ENCODE measurements around the gene RNF212. TPM values are rescaled to one million over a fixed set of nuclear protein-coding genes. Genes with fewer than 3 reads are reported as not detected.
"Not testable (repeated sequence)": the region's sequence is repeated elsewhere in the genome, so short reads cannot be mapped to it uniquely, and the experiment has no call there.

The RNF212 gene
- total RNA-seq, 1 experiment from 2014 or later, result not detected

- ChIA-PET POLR2A (no interaction called here), CTCF (interaction anchor here (1.0 kb wide), 1 partner anchor 216 kb away, joined by 5 read pairs; the partner anchor contains the start of gene UVSSA)
- peak; percentile 64 to 76 for DNase-seq
- no peaks in the 10 kb centered on the region for H3K36me3 ChIP-seq (ENCODE audit: control insufficient read depth, insufficient read depth, low read length)
- H3K4me1 Mint-ChIP-seq (ENCODE audit: low read depth, unreplicated experiment), result no peaks in the 10 kb centered on the region
- no peak overlapping the region for H3K27ac Mint-ChIP-seq (ENCODE audit: unreplicated experiment)
- no peaks in the 10 kb centered on the region for H3K9me3 ChIP-seq
- no peaks in the 10 kb centered on the region for H3K4me1 ChIP-seq
- no TSS peak for BruUV-seq (replicated peaks)
- intact Hi-C loops (cut with micrococcal nuclease; ENCODE audit: unreplicated experiment), result loop anchor here (1.0 to 2.0 kb wide), 2 partner anchors 138 to 222 kb away; no protein-coding TSS in a partner anchor
- no peak overlapping the region for H3K4me3 ChIP-seq (ENCODE audit: low read depth, low read length)
- H3K4me3 Mint-ChIP-seq (ENCODE audit: unreplicated experiment), result no peak overlapping the region
- H3K27me3 Mint-ChIP-seq (ENCODE audit: insufficient read depth, unreplicated experiment), result peaks cover 8% of the 10 kb centered on the region
- no peaks in the 10 kb centered on the region for H3K9me3 Mint-ChIP-seq (ENCODE audit: unreplicated experiment)
- no peaks in the 10 kb centered on the region for H3K27me3 ChIP-seq (replicated peaks; ENCODE audit: control insufficient read depth, insufficient read depth, low read length)
- peak; percentile 96 for TF ChIP-seq CTCF (IDR thresholded peaks at IDR 0.05; ENCODE audit: insufficient read depth in 1 of 2, low read depth in 1 of 2, low read length in 1 of 2, severe bottlenecking in 1 of 2, unreplicated experiment in 1 of 2)
- no peaks in the 10 kb centered on the region for H3K36me3 Mint-ChIP-seq (ENCODE audit: insufficient read depth, unreplicated experiment)
Observed at GRCh38 chr4:1130316-1131186, 17.2 kb upstream of the RNF212 start.

- H3K36me3 ChIP-seq (ENCODE audit: control insufficient read depth, insufficient read depth, low read length), result no peaks in the 10 kb centered on the region
- Mint-ChIP-seq H3K27ac (ENCODE audit: unreplicated experiment) (no peak overlapping the region), H3K27me3 (ENCODE audit: insufficient read depth, unreplicated experiment) (peaks cover 7% of the 10 kb centered on the region), H3K4me3 (ENCODE audit: unreplicated experiment) (no peak overlapping the region), H3K36me3 (ENCODE audit: insufficient read depth, unreplicated experiment) (no peaks in the 10 kb centered on the region), H3K4me1 (ENCODE audit: low read depth, unreplicated experiment) (no peaks in the 10 kb centered on the region), H3K9me3 (ENCODE audit: unreplicated experiment) (no peaks in the 10 kb centered on the region)
- intact Hi-C loops (cut with micrococcal nuclease; ENCODE audit: unreplicated experiment), result no loop called here
- H3K4me1 ChIP-seq, result no peaks in the 10 kb centered on the region
- BruUV-seq (replicated peaks), result no TSS peak
- CTCF ChIA-PET, result no interaction called here
- H3K4me3 ChIP-seq (ENCODE audit: low read depth, low read length), result no peak overlapping the region
- TF ChIP-seq CTCF (IDR thresholded peaks at IDR 0.05; ENCODE audit: insufficient read depth in 1 of 2, low read depth in 1 of 2, low read length in 1 of 2, severe bottlenecking in 1 of 2, unreplicated experiment in 1 of 2), result no peak
- no peaks in the 10 kb centered on the region for H3K9me3 ChIP-seq
- POLR2A ChIA-PET, result no interaction called here
- no peak for DNase-seq
- no peaks in the 10 kb centered on the region for H3K27me3 ChIP-seq (replicated peaks; ENCODE audit: control insufficient read depth, insufficient read depth, low read length)
Observed at GRCh38 chr4:1126506-1126905, 13.1 kb upstream of the RNF212 start.

GRCh38 chr4:1125466-1125865 is 12.1 kb upstream of the RNF212 start:
- H3K36me3 Mint-ChIP-seq (ENCODE audit: insufficient read depth, unreplicated experiment); POLR2A ChIA-PET; H3K36me3 ChIP-seq (ENCODE audit: control insufficient read depth, insufficient read depth, low read length); H3K4me3 ChIP-seq (ENCODE audit: low read depth, low read length); H3K27ac Mint-ChIP-seq (ENCODE audit: unreplicated experiment); intact Hi-C loops (cut with micrococcal nuclease; ENCODE audit: unreplicated experiment); H3K4me1 Mint-ChIP-seq (ENCODE audit: low read depth, unreplicated experiment); H3K27me3 ChIP-seq (replicated peaks; ENCODE audit: control insufficient read depth, insufficient read depth, low read length); H3K4me1 ChIP-seq; H3K4me3 Mint-ChIP-seq (ENCODE audit: unreplicated experiment); DNase-seq; H3K9me3 ChIP-seq; CTCF ChIA-PET; H3K27me3 Mint-ChIP-seq (ENCODE audit: insufficient read depth, unreplicated experiment); BruUV-seq (replicated peaks); H3K9me3 Mint-ChIP-seq (ENCODE audit: unreplicated experiment): not testable (repeated sequence)
